ENCODE data around the gene GOSR1.
"Not testable (repeated sequence)": the region's sequence is repeated elsewhere in the genome, so short reads cannot be mapped to it uniquely, and the experiment has no call there.

The GOSR1 gene

GRCh38 chr17:30519166-30519565 lies 42.0 kb downstream of the GOSR1 start:
- DNase-seq: no peak
- H3K4me1 ChIP-seq (ENCODE audit: control extremely low read depth in 1 of 4, control insufficient read depth in 4 of 4, insufficient read depth in 4 of 4, low read length in 3 of 4): peaks cover 0 to 2% (median 0%) of the 10 kb centered on the region in 4 experiments
- CTCF ChIA-PET: interaction anchor here (1.9 kb wide), 1 partner anchor 10 kb away, joined by 4 read pairs; no protein-coding TSS in a partner anchor
- H3K27ac ChIP-seq (ENCODE audit: insufficient read depth in 1 of 2, low read depth in 1 of 2, low read length in 2 of 2, poor library complexity in 1 of 2, severe bottlenecking in 2 of 2): no peak overlapping the region
- H3K27me3 ChIP-seq (replicated peaks in 2 of 5; ENCODE audit: control insufficient read depth in 4 of 5, insufficient read depth in 5 of 5, low read length in 4 of 5): no peaks in the 10 kb centered on the region
- POLR2A ChIA-PET: no interaction called here
- no peaks in the 10 kb centered on the region for H3K9me3 ChIP-seq (ENCODE audit: control extremely low read depth in 1 of 5, control insufficient read depth in 4 of 5, insufficient read depth in 2 of 5, low read depth in 1 of 5, low read length in 4 of 5)
- H3K36me3 ChIP-seq (ENCODE audit: control insufficient read depth in 4 of 4, insufficient read depth in 4 of 4, low read length in 3 of 4): peaks cover 10 to 55% (median 32%) of the 10 kb centered on the region in 4 experiments
- WGBS (ENCODE audit: insufficient coverage): 94% methylated on average over 4 of the region's 5 CpGs
- H3K4me3 ChIP-seq (ENCODE audit: control insufficient read depth in 1 of 7, extremely low read depth in 1 of 7, insufficient read depth in 4 of 7, low read depth in 2 of 7, low read length in 6 of 7): no peak overlapping the region

GRCh38 chr17:30519707-30520106 lies 42.5 kb downstream of the GOSR1 start:
- peak in 2 of 3 donors; percentile 15 to 28 for DNase-seq

DNA sequence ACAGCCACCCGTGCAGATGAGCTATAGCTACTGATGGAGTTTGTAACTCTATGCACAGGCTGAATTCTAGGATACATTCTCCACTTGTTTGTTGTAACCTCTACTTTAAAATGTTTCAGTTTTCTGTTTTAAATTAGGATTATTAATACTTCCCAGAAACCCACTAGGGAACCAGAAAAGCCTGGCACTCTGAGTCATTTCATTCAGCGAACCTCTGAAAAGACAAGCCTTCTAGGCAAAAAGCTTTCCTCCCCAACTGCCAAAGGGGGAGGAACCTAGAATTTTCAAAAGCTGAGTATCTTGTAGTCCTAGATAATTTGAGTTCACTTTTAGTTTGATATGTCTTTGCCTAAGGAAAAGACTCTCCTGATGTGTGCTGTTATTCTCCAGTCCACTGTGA lies 43.2 kb downstream of the GOSR1 start:
- 80% methylated on average over 1 of the region's 2 CpGs for WGBS (ENCODE audit: insufficient coverage)
- H3K27ac ChIP-seq (ENCODE audit: insufficient read depth in 1 of 2, low read depth in 1 of 2, low read length in 2 of 2, poor library complexity in 1 of 2, severe bottlenecking in 2 of 2): peak overlapping the region in 1 of 2 experiments; percentile 27
- no peaks in the 10 kb centered on the region for H3K9me3 ChIP-seq (ENCODE audit: control extremely low read depth in 1 of 5, control insufficient read depth in 4 of 5, insufficient read depth in 2 of 5, low read depth in 1 of 5, low read length in 4 of 5)
- no peak for DNase-seq
- H3K4me3 ChIP-seq (ENCODE audit: control insufficient read depth in 1 of 7, extremely low read depth in 1 of 7, insufficient read depth in 4 of 7, low read depth in 2 of 7, low read length in 6 of 7): no peak overlapping the region
- H3K36me3 ChIP-seq (ENCODE audit: control insufficient read depth in 4 of 4, insufficient read depth in 4 of 4, low read length in 3 of 4): peaks cover 12 to 50% (median 33%) of the 10 kb centered on the region in 4 experiments
- ChIA-PET CTCF (interaction anchor here (1.9 kb wide), 1 partner anchor 11 kb away, joined by 4 read pairs; no protein-coding TSS in a partner anchor), POLR2A (no interaction called here)
- no peaks in the 10 kb centered on the region for H3K27me3 ChIP-seq (replicated peaks in 2 of 5; ENCODE audit: control insufficient read depth in 4 of 5, insufficient read depth in 5 of 5, low read length in 4 of 5)
- H3K4me1 ChIP-seq (ENCODE audit: control extremely low read depth in 1 of 4, control insufficient read depth in 4 of 4, insufficient read depth in 4 of 4, low read length in 3 of 4): peaks cover 0 to 2% (median 0%) of the 10 kb centered on the region in 4 experiments

More at GRCh38 chr17:30519707-30520106, 42.5 kb downstream of the GOSR1 start:
- POLR2A ChIA-PET: no interaction called here
- CTCF ChIA-PET: interaction anchor here (1.9 kb wide), 1 partner anchor 10 kb away, joined by 4 read pairs; no protein-coding TSS in a partner anchor
- Histone ChIP-seq H3K27ac (ENCODE audit: insufficient read depth in 1 of 2, low read depth in 1 of 2, low read length in 2 of 2, poor library complexity in 1 of 2, severe bottlenecking in 2 of 2) (peak overlapping the region in 1 of 2 experiments; percentile 27), H3K27me3 (replicated peaks in 2 of 5; ENCODE audit: control insufficient read depth in 4 of 5, insufficient read depth in 5 of 5, low read length in 4 of 5) (no peaks in the 10 kb centered on the region), H3K4me1 (ENCODE audit: control extremely low read depth in 1 of 4, control insufficient read depth in 4 of 4, insufficient read depth in 4 of 4, low read length in 3 of 4) (peaks cover 0 to 2% (median 0%) of the 10 kb centered on the region in 4 experiments), H3K4me3 (ENCODE audit: control insufficient read depth in 1 of 7, extremely low read depth in 1 of 7, insufficient read depth in 4 of 7, low read depth in 2 of 7, low read length in 6 of 7) (no peak overlapping the region), H3K9me3 (ENCODE audit: control extremely low read depth in 1 of 5, control insufficient read depth in 4 of 5, insufficient read depth in 2 of 5, low read depth in 1 of 5, low read length in 4 of 5) (no peaks in the 10 kb centered on the region), H3K36me3 (ENCODE audit: control insufficient read depth in 4 of 4, insufficient read depth in 4 of 4, low read length in 3 of 4) (peaks cover 11 to 56% (median 34%) of the 10 kb centered on the region in 4 experiments)
- WGBS (ENCODE audit: insufficient coverage): 100% methylated on average over 2 of the region's 3 CpGs

DNA sequence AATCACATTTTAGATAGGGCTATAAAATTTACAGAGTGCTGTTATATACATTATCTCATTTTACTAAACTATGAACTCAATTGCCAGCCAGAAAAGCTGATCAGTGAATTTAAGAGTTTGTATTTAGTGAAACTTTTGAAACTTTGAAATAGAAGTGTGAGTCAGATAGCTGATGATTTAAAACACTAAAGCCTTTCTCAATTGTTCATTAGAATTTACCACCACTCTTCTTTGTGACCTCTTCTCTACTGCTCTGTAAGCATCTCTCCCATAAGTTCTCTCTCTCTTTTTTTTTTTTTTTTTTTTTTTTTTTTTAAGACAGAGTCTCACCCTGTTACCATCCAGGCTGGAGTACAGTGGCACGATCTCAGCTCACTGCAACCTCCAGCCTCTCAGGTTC lies 43.7 kb downstream of the GOSR1 start:
- POLR2A ChIA-PET: no interaction called here
- Histone ChIP-seq H3K36me3 (ENCODE audit: control insufficient read depth in 4 of 4, insufficient read depth in 4 of 4, low read length in 3 of 4) (peaks cover 9 to 50% (median 32%) of the 10 kb centered on the region in 4 experiments), H3K27ac (ENCODE audit: insufficient read depth in 1 of 2, low read depth in 1 of 2, low read length in 2 of 2, poor library complexity in 1 of 2, severe bottlenecking in 2 of 2) (no peak overlapping the region), H3K9me3 (ENCODE audit: control extremely low read depth in 1 of 5, control insufficient read depth in 4 of 5, insufficient read depth in 2 of 5, low read depth in 1 of 5, low read length in 4 of 5) (no peaks in the 10 kb centered on the region), H3K27me3 (replicated peaks in 2 of 5; ENCODE audit: control insufficient read depth in 4 of 5, insufficient read depth in 5 of 5, low read length in 4 of 5) (no peaks in the 10 kb centered on the region), H3K4me3 (ENCODE audit: control insufficient read depth in 1 of 7, extremely low read depth in 1 of 7, insufficient read depth in 4 of 7, low read depth in 2 of 7, low read length in 6 of 7) (no peak overlapping the region), H3K4me1 (ENCODE audit: control extremely low read depth in 1 of 4, control insufficient read depth in 4 of 4, insufficient read depth in 4 of 4, low read length in 3 of 4) (peaks cover 0 to 2% (median 0%) of the 10 kb centered on the region in 4 experiments)
- 100% methylated on average over 1 of the region's 1 CpG for WGBS (ENCODE audit: insufficient coverage)
- CTCF ChIA-PET: interaction anchor here (1.9 kb wide), 1 partner anchor 11 kb away, joined by 4 read pairs; no protein-coding TSS in a partner anchor
- DNase-seq: no peak

DNA sequence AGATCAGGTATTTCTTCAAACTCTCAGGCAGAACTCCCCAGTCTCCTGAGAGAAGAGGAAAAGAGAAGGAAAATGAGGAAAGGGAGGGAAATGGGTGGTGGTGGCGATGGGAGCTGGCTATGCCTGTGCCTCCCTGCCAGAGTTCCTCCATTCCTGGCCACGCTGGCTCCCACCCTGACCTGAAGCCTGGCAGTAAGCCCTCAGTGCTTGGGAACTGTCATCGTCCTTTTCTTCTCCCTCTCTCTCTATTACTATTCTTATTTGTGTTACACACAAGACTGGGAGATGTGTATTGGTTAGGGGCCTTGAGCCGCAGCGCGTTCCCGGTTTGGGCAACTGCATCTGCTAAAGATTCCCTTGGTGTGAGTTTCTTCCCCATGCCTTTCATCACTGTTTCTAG lies 44.6 kb downstream of the GOSR1 start:
- Histone ChIP-seq H3K4me3 (ENCODE audit: control insufficient read depth in 1 of 7, extremely low read depth in 1 of 7, insufficient read depth in 4 of 7, low read depth in 2 of 7, low read length in 6 of 7) (no peak overlapping the region), H3K4me1 (ENCODE audit: control extremely low read depth in 1 of 4, control insufficient read depth in 4 of 4, insufficient read depth in 4 of 4, low read length in 3 of 4) (peaks cover 0 to 2% (median 0%) of the 10 kb centered on the region in 4 experiments), H3K9me3 (ENCODE audit: control extremely low read depth in 1 of 5, control insufficient read depth in 4 of 5, insufficient read depth in 2 of 5, low read depth in 1 of 5, low read length in 4 of 5) (no peaks in the 10 kb centered on the region), H3K27ac (ENCODE audit: insufficient read depth in 1 of 2, low read depth in 1 of 2, low read length in 2 of 2, poor library complexity in 1 of 2, severe bottlenecking in 2 of 2) (no peak overlapping the region), H3K36me3 (ENCODE audit: control insufficient read depth in 4 of 4, insufficient read depth in 4 of 4, low read length in 3 of 4) (peaks cover 9 to 49% (median 31%) of the 10 kb centered on the region in 4 experiments), H3K27me3 (replicated peaks in 2 of 5; ENCODE audit: control insufficient read depth in 4 of 5, insufficient read depth in 5 of 5, low read length in 4 of 5) (no peaks in the 10 kb centered on the region)
- ChIA-PET POLR2A (no interaction called here), CTCF (no interaction called here)
- WGBS (ENCODE audit: insufficient coverage): 83% methylated on average over 1 of the region's 7 CpGs
- DNase-seq: no peak

- peaks cover 9 to 43% (median 25%) of the 10 kb centered on the region in 4 experiments for H3K36me3 ChIP-seq (ENCODE audit: control insufficient read depth in 4 of 4, insufficient read depth in 4 of 4, low read length in 3 of 4)
- H3K9me3 ChIP-seq (ENCODE audit: control extremely low read depth in 1 of 5, control insufficient read depth in 4 of 5, insufficient read depth in 2 of 5, low read depth in 1 of 5, low read length in 4 of 5); DNase-seq; CTCF ChIA-PET; POLR2A ChIA-PET; H3K27ac ChIP-seq (ENCODE audit: insufficient read depth in 1 of 2, low read depth in 1 of 2, low read length in 2 of 2, poor library complexity in 1 of 2, severe bottlenecking in 2 of 2); H3K4me1 ChIP-seq (ENCODE audit: control extremely low read depth in 1 of 4, control insufficient read depth in 4 of 4, insufficient read depth in 4 of 4, low read length in 3 of 4); H3K27me3 ChIP-seq (replicated peaks in 2 of 5; ENCODE audit: control insufficient read depth in 4 of 5, insufficient read depth in 5 of 5, low read length in 4 of 5); H3K4me3 ChIP-seq (ENCODE audit: control insufficient read depth in 1 of 7, extremely low read depth in 1 of 7, insufficient read depth in 4 of 7, low read depth in 2 of 7, low read length in 6 of 7): not testable (repeated sequence)
- WGBS (ENCODE audit: insufficient coverage): 97% methylated on average over 6 of the region's 35 CpGs
Observed at GRCh38 chr17:30523236-30523635, 46.0 kb downstream of the GOSR1 start.

DNA sequence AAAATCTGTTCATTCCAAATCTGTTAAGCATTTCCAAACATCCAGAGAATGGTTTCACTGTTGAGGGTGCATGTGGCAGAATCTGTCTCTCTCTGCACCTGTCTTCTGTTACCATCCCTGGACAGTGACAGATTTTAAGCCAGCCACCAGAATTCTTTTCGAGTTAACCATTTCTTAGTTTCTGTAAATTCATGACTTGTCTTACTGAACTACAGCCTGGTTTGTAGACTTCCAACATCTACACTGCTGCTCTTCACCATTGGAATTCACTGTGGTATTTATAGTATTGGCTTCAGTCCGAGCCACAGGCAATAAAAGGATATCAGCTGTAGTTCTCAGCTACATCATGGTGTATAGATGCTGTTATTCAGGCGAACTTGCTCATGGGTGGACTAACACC lies 47.6 kb downstream of the GOSR1 start:
- no peak overlapping the region for H3K27ac ChIP-seq (ENCODE audit: insufficient read depth in 1 of 2, low read depth in 1 of 2, low read length in 2 of 2, poor library complexity in 1 of 2, severe bottlenecking in 2 of 2)
- no peak overlapping the region for H3K4me3 ChIP-seq (ENCODE audit: control insufficient read depth in 1 of 7, extremely low read depth in 1 of 7, insufficient read depth in 4 of 7, low read depth in 2 of 7, low read length in 6 of 7)
- WGBS (ENCODE audit: insufficient coverage): 93% methylated on average over 3 of the region's 3 CpGs
- no peaks in the 10 kb centered on the region for H3K4me1 ChIP-seq (ENCODE audit: control extremely low read depth in 1 of 4, control insufficient read depth in 4 of 4, insufficient read depth in 4 of 4, low read length in 3 of 4)
- DNase-seq: no peak
- no peaks in the 10 kb centered on the region for H3K9me3 ChIP-seq (ENCODE audit: control extremely low read depth in 1 of 5, control insufficient read depth in 4 of 5, insufficient read depth in 2 of 5, low read depth in 1 of 5, low read length in 4 of 5)
- ChIA-PET POLR2A (no interaction called here), CTCF (no interaction called here)
- no peaks in the 10 kb centered on the region for H3K27me3 ChIP-seq (replicated peaks in 2 of 5; ENCODE audit: control insufficient read depth in 4 of 5, insufficient read depth in 5 of 5, low read length in 4 of 5)
- peaks cover 7 to 35% (median 22%) of the 10 kb centered on the region in 4 experiments for H3K36me3 ChIP-seq (ENCODE audit: control insufficient read depth in 4 of 4, insufficient read depth in 4 of 4, low read length in 3 of 4)
